Dermis blood vessel endothelial cell (primary cell): Measurements from ENCODE around the gene TMEM200B. TPM values are rescaled to one million over a fixed set of nuclear protein-coding genes. Genes with fewer than 3 reads are reported as not detected.
"Not testable (repeated sequence)": the region's sequence is repeated elsewhere in the genome, so short reads cannot be mapped to it uniquely, and the experiment has no call there.

Experiments
- DNase-seq: peaks from one replicate; pipeline ENCODE4 v3.0.0; 2010
- total RNA-seq: library from RNA; depleted of rRNA; stranded (reverse); fragments of >200 nt; gene quantifications from 2 replicates; pipeline ENCODE4 v1.2.3, GENCODE V29; 2014

TMEM200B gene
- 0.28 and 0.34 TPM in 2 replicates for total RNA-seq

- no peak for DNase-seq
These were observed at the start of gene TMEM200B for GRCh38 chr1:29123887-29124365. Gene TMEM200B, minus strand, starts transcription at chr1:29123903. Its CDS starts 2,075 bp downstream, at chr1:29121828.

GRCh38 chr1:29172415-29172939 is 48.8 kb upstream of the TMEM200B start:
- no peak for DNase-seq

GRCh38 chr1:29171521-29171920 is 47.8 kb upstream of the TMEM200B start:
- no peak for DNase-seq

- DNase-seq, result no peak
These were observed 47.4 kb upstream of the TMEM200B start for GRCh38 chr1:29171089-29171488.

GRCh38 chr1:29169976-29170375 is 46.3 kb upstream of the TMEM200B start:
- no peak for DNase-seq

GRCh38 chr1:29167904-29168303 is 44.2 kb upstream of the TMEM200B start:
- DNase-seq, result no peak

GRCh38 chr1:29166291-29166878 is 42.7 kb upstream of the TMEM200B start:
- DNase-seq, result peak; percentile 29

GRCh38 chr1:29164588-29164987 is 40.9 kb upstream of the TMEM200B start:
- no peak for DNase-seq

GRCh38 chr1:29162476-29163138 is 38.9 kb upstream of the TMEM200B start:
- DNase-seq, result no peak

- DNase-seq, result no peak
These were observed 38.3 kb upstream of the TMEM200B start for GRCh38 chr1:29162025-29162424.

GRCh38 chr1:29159773-29160172 is 36.1 kb upstream of the TMEM200B start:
- no peak for DNase-seq

GRCh38 chr1:29157269-29157601 is 33.5 kb upstream of the TMEM200B start:
- DNase-seq, result no peak

- DNase-seq, result peak; percentile 71
These were observed 33.0 kb upstream of the TMEM200B start for GRCh38 chr1:29156543-29157268.

- DNase-seq, result no peak
These were observed 28.5 kb upstream of the TMEM200B start for GRCh38 chr1:29152046-29152805.

GRCh38 chr1:29150346-29150745 is 26.6 kb upstream of the TMEM200B start:
- DNase-seq, result not testable (repeated sequence)

- no peak for DNase-seq
These were observed 25.2 kb upstream of the TMEM200B start for GRCh38 chr1:29148656-29149491.

GRCh38 chr1:29145739-29146437 is 22.2 kb upstream of the TMEM200B start:
- DNase-seq, result no peak

GRCh38 chr1:29144178-29144577 is 20.5 kb upstream of the TMEM200B start:
- no peak for DNase-seq

GRCh38 chr1:29142714-29143113 is 19.0 kb upstream of the TMEM200B start:
- no peak for DNase-seq

- DNase-seq, result no peak
These were observed 12.8 kb upstream of the TMEM200B start for GRCh38 chr1:29136391-29136915.

GRCh38 chr1:29134695-29135028 is 11.0 kb upstream of the TMEM200B start:
- DNase-seq, result peak; percentile 17
